IMR-90 (cell line): Measurements from ENCODE around the gene PTPRCAP. TPM values are rescaled to one million over a fixed set of nuclear protein-coding genes. Genes with fewer than 3 reads are reported as not detected.

ENCODE experiments used
- ATAC-seq: fragments of 200-7000 bp; cut with Tn5 transposase; 2 replicates; pipeline ENCODE4 v1.9.1; 2020; ENCODE audit warnings: low read depth, mild to moderate bottlenecking, moderate library complexity
- BruUV-seq: library from RNA; stranded (reverse); fragments of 400-500 nt; replicated peaks from 2 replicates; lab custom pipeline; 2021; lab: Mats Ljungman, UMichigan
- CTCF ChIA-PET: fragments of 300-600 bp; formaldehyde crosslinking; extraction: SDS; loops from one replicate; lab custom pipeline; 2021; ENCODE audit warnings: antibody characterized with exemption; lab: Yijun Ruan, JAX
- POLR2A ChIA-PET: fragments of 300-600 bp; sonication (Branson Sonifier 250); formaldehyde crosslinking; loops from one replicate; lab custom pipeline; 2022; ENCODE audit warnings: antibody characterized with exemption; ENCODE audit not compliant: unreplicated experiment; lab: Charles Lee
- DNase-seq: peaks from one replicate; pipeline ENCODE4 v3.0.0; 2013
- H2AFZ ChIP-seq: replicated peaks from 2 replicates; pipeline ENCODE3; 2013; ENCODE audit warnings: low read length, mild to moderate bottlenecking; ENCODE audit not compliant: poor library complexity
- H2AK5ac ChIP-seq: 2 replicates; pipeline ENCODE4 v1.6.1; 2013; ENCODE audit warnings: low read depth, low read length, inconsistent platforms
- H2AK9ac ChIP-seq: replicated peaks from 2 replicates; pipeline ENCODE3; 2013; ENCODE audit warnings: mild to moderate bottlenecking, low read depth, low read length, moderate library complexity; ENCODE audit not compliant: poor library complexity
- H2BK120ac ChIP-seq: 2 replicates; pipeline ENCODE4 v1.6.1; 2013; ENCODE audit warnings: low read depth, low read length, inconsistent platforms
- H2BK15ac ChIP-seq: 3 replicates; pipeline ENCODE4 v1.6.1; 2013; ENCODE audit warnings: low read depth, low read length, inconsistent platforms
- H2BK20ac ChIP-seq: 2 replicates; pipeline ENCODE4 v1.6.1; 2013; ENCODE audit warnings: low read depth, mild to moderate bottlenecking, inconsistent platforms, low read length, moderate library complexity
- H2BK5ac ChIP-seq: 2 replicates; pipeline ENCODE4 v1.6.1; 2013; ENCODE audit warnings: mild to moderate bottlenecking, low read depth, low read length, inconsistent platforms; ENCODE audit not compliant: poor library complexity, severe bottlenecking
- H3K14ac ChIP-seq: replicated peaks from 2 replicates; pipeline ENCODE4 v1.6.1; 2013; ENCODE audit warnings: low read depth, low read length, inconsistent platforms
- H3K18ac ChIP-seq: 2 replicates; pipeline ENCODE4 v1.6.1; 2013; ENCODE audit warnings: low read depth, low read length, control low read depth
- H3K23ac ChIP-seq: 2 replicates; pipeline ENCODE4 v1.6.1; 2013; ENCODE audit warnings: low read depth, low read length, inconsistent platforms
- H3K27ac ChIP-seq: 2 replicates; pipeline ENCODE4 v1.5.1; 2013; ENCODE audit warnings: mild to moderate bottlenecking, control low read depth, low read length; ENCODE audit not compliant: insufficient read depth
- H3K27me3 ChIP-seq: 2 replicates; pipeline ENCODE4 v1.6.1; 2013; ENCODE audit warnings: low read length; ENCODE audit not compliant: control insufficient read depth, insufficient read depth
- H3K36me3 ChIP-seq: 2 replicates; pipeline ENCODE4 v1.6.1; 2013; ENCODE audit warnings: low read length, mixed read lengths; ENCODE audit not compliant: control insufficient read depth, insufficient read depth
- H3K4ac ChIP-seq: 2 replicates; pipeline ENCODE4 v1.6.1; 2013; ENCODE audit warnings: low read depth, low read length, inconsistent platforms
- H3K4me1 ChIP-seq: 2 replicates; pipeline ENCODE4 v1.6.1; 2013; ENCODE audit warnings: low read length, mixed read lengths; ENCODE audit not compliant: control insufficient read depth, insufficient read depth
- H3K4me2 ChIP-seq: 2 replicates; pipeline ENCODE4 v1.6.1; 2013; ENCODE audit warnings: low read depth, mild to moderate bottlenecking, control low read depth, low read length, moderate library complexity
- H3K4me3 ChIP-seq: 2 replicates; pipeline ENCODE4 v1.5.1; 2013; ENCODE audit warnings: low read depth, mild to moderate bottlenecking, control low read depth, low read length, moderate library complexity; ENCODE audit not compliant: insufficient read depth
- H3K56ac ChIP-seq: 2 replicates; pipeline ENCODE4 v1.6.1; 2013; ENCODE audit warnings: low read length, inconsistent platforms; ENCODE audit not compliant: insufficient read depth; ENCODE audit errors: extremely low read depth
- H3K79me1 ChIP-seq, 2 experiments: 2 replicates each; pipeline ENCODE4 v1.6.1; 2013; ENCODE audit warnings: low read length in 2 of 2, inconsistent platforms in 1 of 2, low read depth in 1 of 2
- H3K9ac ChIP-seq: 2 replicates; pipeline ENCODE4 v1.6.1; 2013; ENCODE audit warnings: low read depth, low read length, control low read depth
- H3K9me1 ChIP-seq: 2 replicates; pipeline ENCODE4 v1.6.1; 2013; ENCODE audit warnings: low read length, inconsistent platforms; ENCODE audit not compliant: insufficient read depth
- H3K9me3 ChIP-seq: 2 replicates; pipeline ENCODE4 v1.6.1; 2013; ENCODE audit warnings: low read length; ENCODE audit not compliant: control insufficient read depth, insufficient read depth
- H4K20me1 ChIP-seq: 2 replicates; pipeline ENCODE4 v1.6.1; 2013; ENCODE audit warnings: low read length, inconsistent platforms; ENCODE audit not compliant: insufficient read depth
- H4K5ac ChIP-seq: 2 replicates; pipeline ENCODE4 v1.6.1; 2013; ENCODE audit warnings: mild to moderate bottlenecking, low read depth, low read length, control low read depth
- H4K8ac ChIP-seq, 2 experiments: 2 replicates each; pipeline ENCODE4 v1.6.1; 2013; ENCODE audit warnings: low read depth in 2 of 2, low read length in 2 of 2, control low read depth in 1 of 2, inconsistent platforms in 1 of 2
- H4K91ac ChIP-seq: 2 replicates; pipeline ENCODE4 v1.6.1; 2013; ENCODE audit warnings: low read depth, low read length, inconsistent platforms; ENCODE audit not compliant: insufficient read depth
- BHLHE40 ChIP-seq: fragments of 150-350 bp; IDR thresholded peaks from 2 replicates; pipeline ENCODE4 v1.6.1; 2016; ENCODE audit warnings: mild to moderate bottlenecking, low read depth, low read length
- CHD1 ChIP-seq: IDR thresholded peaks from 2 replicates; pipeline ENCODE4 v1.6.1; 2012; ENCODE audit warnings: low read depth, low read length, improper control_type of control experiment
- CTCF ChIP-seq: conservative IDR thresholded peaks from 2 replicates; pipeline ENCODE4 v1.5.1; 2012; ENCODE audit warnings: mild to moderate bottlenecking, low read depth, low read length, improper control_type of control experiment
- ELK1 ChIP-seq: fragments of 150-350 bp; IDR thresholded peaks from 2 replicates; pipeline ENCODE4 v1.6.1; 2016; ENCODE audit warnings: low read depth, mild to moderate bottlenecking, low read length, moderate library complexity, borderline replicate concordance
- FOS ChIP-seq: fragments of 150-350 bp; IDR thresholded peaks from 2 replicates; pipeline ENCODE4 v1.6.1; 2016; ENCODE audit warnings: low read depth, low read length
- MAFK ChIP-seq: IDR thresholded peaks from 2 replicates; pipeline ENCODE4 v1.6.1; 2012; ENCODE audit warnings: low read depth, low read length, improper control_type of control experiment
- MXI1 ChIP-seq: IDR thresholded peaks from 2 replicates; pipeline ENCODE4 v1.6.1; 2012; ENCODE audit warnings: low read depth, mild to moderate bottlenecking, low read length, moderate library complexity, borderline replicate concordance
- NFE2L2 ChIP-seq: fragments of 150-350 bp; IDR thresholded peaks from 2 replicates; pipeline ENCODE4 v1.6.1; 2016; ENCODE audit warnings: low read depth, mild to moderate bottlenecking, low read length
- POLR2A ChIP-seq: IDR thresholded peaks from 2 replicates; pipeline ENCODE4 v1.6.1; 2012; ENCODE audit warnings: mild to moderate bottlenecking, low read depth, low read length
- RAD21 ChIP-seq: IDR thresholded peaks from 2 replicates; pipeline ENCODE4 v1.6.1; 2012; ENCODE audit warnings: low read length, improper control_type of control experiment
- RCOR1 ChIP-seq: IDR thresholded peaks from 2 replicates; pipeline ENCODE4 v1.6.1; 2012; ENCODE audit warnings: mild to moderate bottlenecking, low read length, improper control_type of control experiment; ENCODE audit not compliant: insufficient replicate concordance
- USF2 ChIP-seq: fragments of 150-350 bp; IDR thresholded peaks from 2 replicates; pipeline ENCODE4 v1.6.1; 2017; ENCODE audit warnings: mild to moderate bottlenecking, antibody characterized with exemption, low read length, low read depth
- WGBS, 2 experiments: methylation state at CpG; one replicate each; pipeline versions ENCODE4 v1.1.5 to v1.1.7; 2013; ENCODE audit warnings: missing lambda C conversion rate in 2 of 2; ENCODE audit not compliant: insufficient read length in 1 of 2; ENCODE audit errors: extremely low coverage in 2 of 2; 5-methylcytosine and 5-hydroxymethylcytosine counted together
- dilution Hi-C: fragments of 300-500 bp; cut with HindIII; formaldehyde crosslinking; loops from one replicate; pipeline ENCODE4 v1.14.3; 2018; ENCODE audit warnings: low sequenced_read_pairs; ENCODE audit not compliant: unreplicated experiment
- in situ Hi-C: fragments of 300-500 bp; cut with MboI; formaldehyde crosslinking; loops from 3 replicates; pipeline ENCODE4 v1.14.3; 2019; ENCODE audit warnings: low sequenced_read_pairs, inconsistent platforms, mixed read lengths
- intact Hi-C: fragments of 100-400 bp; cut with micrococcal nuclease; formaldehyde crosslinking; loops from 2 replicates; pipeline ENCODE4 v1.10.0; 2022
- polyA plus RNA-seq, 3 experiments: library from polyadenylated mRNA; depleted of rRNA; stranded (reverse); fragments of >200 nt; gene quantifications; 2 replicates each; pipeline ENCODE4 v1.2.3, GENCODE V29; 2012; ENCODE audit warnings: low replicate concordance in 1 of 3
- total RNA-seq: library from RNA; depleted of rRNA; stranded (reverse); fragments of >200 nt; gene quantifications from 2 replicates; pipeline ENCODE4 v1.2.3, GENCODE V29; 2012

Gene PTPRCAP
- total and polyA plus RNA-seq, 2 of the 4 experiments (the other 2 are of a cell fraction): 0.24 TPM; not detected in 1

GRCh38 chr11:67393437-67393836 lies 44.0 kb downstream of the PTPRCAP start:
- no peak for ATAC-seq
- no peak overlapping the region for H3K4me2 ChIP-seq
- H4K20me1 ChIP-seq: peaks cover 9% of the 10 kb centered on the region; the same call in 1 of the 2 replicates
- no peaks in the 10 kb centered on the region for H3K9me3 ChIP-seq
- H3K56ac ChIP-seq: no peak overlapping the region
- H2AFZ ChIP-seq: no peak overlapping the region
- dilution Hi-C loops: no loop called here
- no peak overlapping the region for H2BK15ac ChIP-seq
- peaks cover 10 to 38% of the 10 kb centered on the region in 2 experiments; a peak in 3 of 4 replicates for H3K79me1 ChIP-seq
- peak overlapping the region; percentile 62 for H2AK9ac ChIP-seq
- no peak overlapping the region for H4K91ac ChIP-seq
- no peaks in the 10 kb centered on the region; the same call in 1 of the 2 replicates for H3K9me1 ChIP-seq
- no peaks in the 10 kb centered on the region for H3K27me3 ChIP-seq
- no peak for TF ChIP-seq POLR2A
- no peak for TF ChIP-seq NFE2L2
- TF ChIP-seq BHLHE40: no peak
- no peak for TF ChIP-seq ELK1
- TF ChIP-seq RCOR1: no peak
- TF ChIP-seq CTCF: no peak
- TF ChIP-seq MAFK: no peak
- no peak for TF ChIP-seq FOS
- TF ChIP-seq MXI1: no peak
- no peak for TF ChIP-seq RAD21
- TF ChIP-seq CHD1: no peak
- no peak for TF ChIP-seq USF2
- peaks cover 23% of the 10 kb centered on the region for H3K36me3 ChIP-seq
- H3K4ac ChIP-seq: no peak overlapping the region
- CTCF ChIA-PET: no interaction called here
- no peak overlapping the region for H4K5ac ChIP-seq
- H3K9ac ChIP-seq: no peak overlapping the region
- no peak overlapping the region for H3K4me3 ChIP-seq
- WGBS, 2 experiments: 93% methylated on average over 12 of the region's 18 CpGs; no CpG with 5 or more reads in 1 of the 2 experiments
- no peak overlapping the region for H2BK5ac ChIP-seq
- H4K8ac ChIP-seq: no peak overlapping the region
- no peak overlapping the region for H3K14ac ChIP-seq
- intact Hi-C loops: no loop called here
- H3K23ac ChIP-seq: no peak overlapping the region
- DNase-seq: no peak
- in situ Hi-C loops: no loop called here
- BruUV-seq: no TSS peak
- no peak overlapping the region for H2AK5ac ChIP-seq
- no peak overlapping the region for H3K27ac ChIP-seq
- POLR2A ChIA-PET: no interaction called here
- H3K18ac ChIP-seq: no peak overlapping the region
- no peak overlapping the region for H2BK120ac ChIP-seq
- no peak overlapping the region for H2BK20ac ChIP-seq
- peaks cover 3% of the 10 kb centered on the region for H3K4me1 ChIP-seq
